Tongue (tissue), 2 donors: ENCODE measurements around the gene GRIN2A. TPM values are rescaled to one million over a fixed set of nuclear protein-coding genes. Genes with fewer than 3 reads are reported as not detected.
A peak's percentile ranks its signal among the peaks of the same experiment; 100 is the strongest.

Experiments used
- DNase-seq: peaks from one replicate; pipeline ENCODE4 v3.0.0-alpha.2; 2015
- total RNA-seq: library from RNA; depleted of rRNA; stranded (reverse); fragments of >200 nt; gene quantifications from one replicate; pipeline ENCODE4 v1.2.3, GENCODE V29; 2014

GRIN2A gene
- total RNA-seq, 1 donor from 2014 or later, result 0.82 TPM

- no peak for DNase-seq
These were observed 150.8 kb downstream of the GRIN2A start for GRCh38 chr16:10031473-10031872.

- no peak for DNase-seq
These were observed 153.6 kb downstream of the GRIN2A start for GRCh38 chr16:10028644-10029043.

- DNase-seq, result no peak
These were observed 154.7 kb downstream of the GRIN2A start for GRCh38 chr16:10027553-10027952.

- no peak for DNase-seq
These were observed 155.6 kb downstream of the GRIN2A start for GRCh38 chr16:10026593-10026992.

- no peak for DNase-seq
These were observed 160.1 kb downstream of the GRIN2A start for GRCh38 chr16:10022098-10022497.

- DNase-seq, result no peak
These were observed 161.4 kb downstream of the GRIN2A start for GRCh38 chr16:10020866-10021265.

GRCh38 chr16:10016752-10017151 is 165.5 kb downstream of the GRIN2A start:
- DNase-seq, result no peak

- DNase-seq, result no peak
These were observed 166.8 kb downstream of the GRIN2A start for GRCh38 chr16:10015397-10015796.

- no peak for DNase-seq
These were observed 168.5 kb downstream of the GRIN2A start for GRCh38 chr16:10013774-10014173.

GRCh38 chr16:10013364-10013763 is 168.9 kb downstream of the GRIN2A start:
- DNase-seq, result no peak

GRCh38 chr16:10009684-10010083 is 172.5 kb downstream of the GRIN2A start:
- no peak for DNase-seq

GRCh38 chr16:10003486-10003885 is 178.7 kb downstream of the GRIN2A start:
- peak; percentile 3 for DNase-seq

GRCh38 chr16:10001258-10001775 is 180.9 kb downstream of the GRIN2A start:
- DNase-seq, result no peak

GRCh38 chr16:9996221-9996620 is 186.0 kb downstream of the GRIN2A start:
- no peak for DNase-seq

GRCh38 chr16:9992441-9992840 is 189.8 kb downstream of the GRIN2A start:
- no peak for DNase-seq

GRCh38 chr16:9980981-9981380 is 201.2 kb downstream of the GRIN2A start:
- DNase-seq, result no peak

- DNase-seq, result no peak
These were observed 204.0 kb downstream of the GRIN2A start for GRCh38 chr16:9978160-9978725.

- no peak for DNase-seq
These were observed 204.8 kb downstream of the GRIN2A start for GRCh38 chr16:9977333-9977897.

GRCh38 chr16:9976601-9977000 is 205.6 kb downstream of the GRIN2A start:
- no peak for DNase-seq

GRCh38 chr16:9971907-9972306 is 210.3 kb downstream of the GRIN2A start:
- DNase-seq, result no peak

GRCh38 chr16:9970796-9971195 is 211.4 kb downstream of the GRIN2A start:
- DNase-seq, result no peak

- no peak for DNase-seq
These were observed 212.0 kb downstream of the GRIN2A start for GRCh38 chr16:9970244-9970643.

- DNase-seq, result no peak
These were observed 212.6 kb downstream of the GRIN2A start for GRCh38 chr16:9969580-9969979.

GRCh38 chr16:9966569-9967157 is 215.6 kb downstream of the GRIN2A start:
- DNase-seq, result no peak
